HL-60 (cell line): ENCODE data around the gene KRT73.

ENCODE experiments used
- DNase-seq, 2 experiments: peaks; one replicate each; pipeline ENCODE4 v3.0.0-alpha.2; 2010 to 2020; ENCODE audit warnings: low read depth in 1 of 2, low spot score in 1 of 2
- H3K27ac ChIP-seq: fragments of 250-450 bp; sonication (Bioruptor Pico); replicated peaks from 2 replicates; pipeline ENCODE4 v1.5.1; 2020; ENCODE audit warnings: mild to moderate bottlenecking, moderate library complexity
- H3K27me3 ChIP-seq: fragments of 250-450 bp; sonication (Bioruptor Pico); 2 replicates; pipeline ENCODE4 v1.5.1; 2021; ENCODE audit warnings: mild to moderate bottlenecking, moderate library complexity; ENCODE audit not compliant: insufficient read depth, poor library complexity, severe bottlenecking
- H3K4me3 ChIP-seq: replicated peaks from 2 replicates; pipeline ENCODE4 v1.5.1; 2011; ENCODE audit warnings: mild to moderate bottlenecking, control low read depth, low read length; ENCODE audit not compliant: insufficient read depth
- GABPA ChIP-seq: IDR thresholded peaks from 2 replicates; pipeline ENCODE4 v1.6.1; 2012; ENCODE audit warnings: low read depth
- POLR2AphosphoS5 ChIP-seq: IDR thresholded peaks from 2 replicates; pipeline ENCODE4 v1.6.1; 2012; ENCODE audit warnings: low read depth
- REST ChIP-seq: IDR thresholded peaks from 2 replicates; pipeline ENCODE4 v1.6.1; 2012; ENCODE audit warnings: low read depth; ENCODE audit not compliant: insufficient replicate concordance
- SPI1 ChIP-seq: IDR thresholded peaks from 2 replicates; pipeline ENCODE4 v1.6.1; 2012; ENCODE audit warnings: low read depth, mild to moderate bottlenecking, borderline replicate concordance
- TF ChIP-seq, protein P1 (sequence below): IDR thresholded peaks from one replicate; pipeline ENCODE4 v1.5.1; 2011; ENCODE audit warnings: low read length, control low read depth, inconsistent platforms; ENCODE audit not compliant: insufficient read depth

Gene KRT73

GRCh38 chr12:52649066-52649465 is 30.7 kb upstream of the KRT73 start:
- Histone ChIP-seq H3K4me3 (no peak overlapping the region), H3K27ac (no peak overlapping the region), H3K27me3 (no peaks in the 10 kb centered on the region)
- no peak for DNase-seq
- TF ChIP-seq GABPA (no peak), POLR2AphosphoS5 (no peak), SPI1 (no peak), REST (no peak)
- TF ChIP-seq, protein P1, sequence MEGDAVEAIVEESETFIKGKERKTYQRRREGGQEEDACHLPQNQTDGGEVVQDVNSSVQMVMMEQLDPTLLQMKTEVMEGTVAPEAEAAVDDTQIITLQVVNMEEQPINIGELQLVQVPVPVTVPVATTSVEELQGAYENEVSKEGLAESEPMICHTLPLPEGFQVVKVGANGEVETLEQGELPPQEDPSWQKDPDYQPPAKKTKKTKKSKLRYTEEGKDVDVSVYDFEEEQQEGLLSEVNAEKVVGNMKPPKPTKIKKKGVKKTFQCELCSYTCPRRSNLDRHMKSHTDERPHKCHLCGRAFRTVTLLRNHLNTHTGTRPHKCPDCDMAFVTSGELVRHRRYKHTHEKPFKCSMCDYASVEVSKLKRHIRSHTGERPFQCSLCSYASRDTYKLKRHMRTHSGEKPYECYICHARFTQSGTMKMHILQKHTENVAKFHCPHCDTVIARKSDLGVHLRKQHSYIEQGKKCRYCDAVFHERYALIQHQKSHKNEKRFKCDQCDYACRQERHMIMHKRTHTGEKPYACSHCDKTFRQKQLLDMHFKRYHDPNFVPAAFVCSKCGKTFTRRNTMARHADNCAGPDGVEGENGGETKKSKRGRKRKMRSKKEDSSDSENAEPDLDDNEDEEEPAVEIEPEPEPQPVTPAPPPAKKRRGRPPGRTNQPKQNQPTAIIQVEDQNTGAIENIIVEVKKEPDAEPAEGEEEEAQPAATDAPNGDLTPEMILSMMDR = no peak

DNA sequence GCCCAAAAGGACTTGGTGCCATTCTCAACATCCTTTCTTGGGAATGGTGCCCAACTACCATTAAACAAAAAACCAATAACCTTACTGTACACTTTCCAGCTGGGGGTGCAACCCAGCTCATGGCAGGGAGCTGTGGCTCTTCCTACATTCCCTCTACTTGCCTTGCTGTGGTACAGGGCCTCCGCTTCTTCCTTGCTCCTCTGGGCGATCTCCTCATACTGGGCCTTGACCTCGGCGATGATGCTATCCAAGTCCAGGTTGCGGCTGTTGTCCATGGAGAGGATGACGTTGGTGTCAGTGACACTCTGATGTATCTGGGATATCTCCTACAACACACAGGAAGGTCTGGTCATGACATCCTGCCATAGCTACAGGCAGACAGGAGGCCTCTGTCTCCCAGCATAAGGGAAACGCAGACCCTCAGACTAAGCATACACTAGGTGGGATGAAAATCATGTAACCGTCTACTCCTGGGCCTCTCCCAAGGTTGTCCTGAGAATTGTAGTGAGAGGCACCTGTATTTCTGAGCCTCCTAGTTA is 29.7 kb upstream of the KRT73 start:
- DNase-seq = no peak
- TF ChIP-seq POLR2AphosphoS5 = no peak
- no peak for TF ChIP-seq REST
- TF ChIP-seq SPI1 = no peak
- TF ChIP-seq, protein P1 = no peak
- no peak for TF ChIP-seq GABPA
- no peak overlapping the region for H3K4me3 ChIP-seq
- H3K27me3 ChIP-seq = no peaks in the 10 kb centered on the region
- no peak overlapping the region for H3K27ac ChIP-seq

DNA sequence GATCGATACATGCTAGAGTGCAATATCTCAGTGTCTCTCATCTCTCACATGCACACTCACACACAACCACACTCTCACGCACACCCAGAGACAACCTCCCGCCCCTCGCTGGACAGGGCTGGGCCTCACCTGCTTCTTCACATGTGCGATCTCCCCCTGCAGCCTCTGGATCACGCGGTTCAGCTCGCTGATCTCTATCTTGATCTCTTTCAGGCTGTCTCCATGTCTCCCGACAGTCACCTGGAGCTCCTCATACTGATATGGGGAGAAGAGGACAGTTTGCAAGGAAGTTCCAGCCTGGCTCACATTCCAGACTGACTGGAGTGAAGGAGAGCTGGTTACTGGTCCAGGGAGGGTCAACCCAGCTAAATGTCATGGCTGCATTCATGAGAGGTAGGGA is 29.2 kb upstream of the KRT73 start:
- Histone ChIP-seq H3K4me3 (no peak overlapping the region), H3K27me3 (no peaks in the 10 kb centered on the region), H3K27ac (no peak overlapping the region)
- TF ChIP-seq, protein P1 = no peak
- TF ChIP-seq POLR2AphosphoS5 = no peak
- TF ChIP-seq REST = no peak
- TF ChIP-seq GABPA = no peak
- TF ChIP-seq SPI1 = no peak
- no peak for DNase-seq
